Tibial nerve (tissue), 3 donors: ENCODE measurements around the gene LRRC75A.

Experiments
- EP300 ChIP-seq, 2 donors: sonication (generic); formaldehyde crosslinking; IDR thresholded peaks; one replicate each; pipeline ENCODE4 v1.6.1; 2017; ENCODE audit warnings: antibody characterized with exemption in 2 of 2, mild to moderate bottlenecking in 1 of 2
- POLR2A ChIP-seq, 2 donors: fragments of 450-650 bp; IDR thresholded peaks; one replicate each; pipeline ENCODE4 v1.6.1; 2017; ENCODE audit warnings: antibody characterized with exemption in 2 of 2, mild to moderate bottlenecking in 2 of 2, moderate library complexity in 2 of 2

GRCh38 chr17:16467044-16467443, 24.9 kb downstream of the LRRC75A start:
- TF ChIP-seq POLR2A (IDR thresholded peaks at IDR 0.05) (no peak), EP300 (IDR thresholded peaks at IDR 0.05) (no peak)
